Esophagus (tissue), 2 donors: ENCODE results near the gene FOXA1. TPM values are rescaled to one million over a fixed set of nuclear protein-coding genes. Genes with fewer than 3 reads are reported as not detected.

Experiments
- H3K27ac ChIP-seq, 2 donors: one replicate each; pipeline ENCODE4 v1.5.1; 2013; ENCODE audit warnings: low read depth in 2 of 2, mild to moderate bottlenecking in 2 of 2, inconsistent platforms in 1 of 2, low read length in 1 of 2, moderate library complexity in 1 of 2
- H3K27me3 ChIP-seq, 2 donors: one replicate each; pipeline ENCODE4 v1.6.1; 2013; ENCODE audit warnings: low read length in 2 of 2, control low read depth in 1 of 2, mild to moderate bottlenecking in 1 of 2; ENCODE audit not compliant: insufficient read depth in 2 of 2, control insufficient read depth in 1 of 2
- H3K36me3 ChIP-seq, 2 donors: one replicate each; pipeline ENCODE4 v1.6.1; 2013; ENCODE audit warnings: low read length in 1 of 2; ENCODE audit not compliant: control insufficient read depth in 2 of 2, insufficient read depth in 2 of 2
- H3K4me1 ChIP-seq, 2 donors: one replicate each; pipeline ENCODE4 v1.6.1; 2013; ENCODE audit warnings: low read length in 1 of 2; ENCODE audit not compliant: control insufficient read depth in 2 of 2, insufficient read depth in 2 of 2
- H3K4me3 ChIP-seq, 2 donors: one replicate each; pipeline ENCODE4 v1.5.1; 2013; ENCODE audit warnings: low read length in 2 of 2, mild to moderate bottlenecking in 2 of 2, low read depth in 1 of 2, moderate library complexity in 1 of 2
- H3K9me3 ChIP-seq, 2 donors: one replicate each; pipeline ENCODE4 v1.6.1; 2013; ENCODE audit warnings: mild to moderate bottlenecking in 2 of 2, low read depth in 1 of 2, low read length in 1 of 2, moderate library complexity in 1 of 2; ENCODE audit not compliant: control insufficient read depth in 2 of 2, insufficient read depth in 1 of 2
- WGBS, 2 donors: extraction: QIAGEN DNeasy Blood & Tissue Kit; methylation state at CpG; one replicate each; pipeline ENCODE4 v1.1.7; 2013; 5-methylcytosine and 5-hydroxymethylcytosine counted together
- polyA plus RNA-seq, 2 donors: library from polyadenylated mRNA; stranded (reverse); fragments of 200-250 nt; gene quantifications; one replicate each; pipeline ENCODE4 v1.2.3, GENCODE V29; 2013
- donor health status: healthy with polysubstance abuse.
- donor health status: Bipolar disorder and iron deficiency.

FOXA1 gene
- polyA plus RNA-seq, 2 donors = 9.5 to 10.1 TPM

DNA sequence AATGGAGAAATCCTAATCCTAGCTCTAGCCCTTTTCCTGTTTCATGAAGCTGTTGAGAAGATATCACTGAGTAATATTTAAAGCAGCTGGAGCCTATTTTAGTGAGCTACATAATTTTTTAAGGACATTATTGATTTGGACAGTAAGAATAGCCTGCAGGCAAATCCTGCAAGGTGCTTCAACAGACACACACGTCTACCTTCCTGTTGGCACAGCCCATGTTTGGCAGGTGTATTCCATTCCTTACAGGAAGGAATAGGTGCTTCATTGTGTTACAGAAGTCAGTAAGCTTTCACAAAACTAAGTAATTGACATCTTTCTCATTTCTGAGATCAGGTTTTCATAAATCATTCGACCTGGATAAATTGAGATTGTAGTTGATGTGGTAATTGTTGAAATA lies 50.6 kb downstream of the FOXA1 start:
- Histone ChIP-seq H3K36me3 (no peaks in the 10 kb centered on the region), H3K9me3 (no peaks in the 10 kb centered on the region), H3K27ac (no peak overlapping the region), H3K4me3 (no peak overlapping the region), H3K27me3 (no peaks in the 10 kb centered on the region), H3K4me1 (no peaks in the 10 kb centered on the region)
- WGBS, 2 donors = 32 to 34% methylated on average over 2 of the region's 2 CpGs

DNA sequence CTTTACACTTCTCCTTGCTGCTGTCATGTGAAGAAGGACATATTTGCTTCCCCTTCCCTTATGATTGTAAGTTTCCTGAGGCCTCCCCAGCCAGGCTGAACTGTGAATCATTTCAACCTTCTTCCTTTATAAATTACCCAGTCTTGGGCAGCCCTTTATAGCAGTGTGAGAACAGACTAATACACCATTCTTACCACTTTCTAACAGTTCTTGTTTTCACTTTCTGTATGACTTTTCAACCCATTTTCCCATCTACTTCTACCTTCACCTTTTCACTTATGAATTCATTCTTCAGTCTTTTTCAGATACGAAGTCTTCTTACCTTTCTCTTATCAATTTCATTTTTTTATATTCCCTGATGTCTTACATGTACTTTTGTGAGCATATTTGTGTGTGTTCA lies 55.1 kb downstream of the FOXA1 start:
- H3K27me3 ChIP-seq = no peaks in the 10 kb centered on the region
- no peak overlapping the region for H3K27ac ChIP-seq
- H3K9me3 ChIP-seq = no peaks in the 10 kb centered on the region
- no peaks in the 10 kb centered on the region for H3K36me3 ChIP-seq
- WGBS, 2 donors = 95% methylated on average over 1 of the region's 1 CpG
- H3K4me1 ChIP-seq = no peaks in the 10 kb centered on the region
- no peak overlapping the region for H3K4me3 ChIP-seq

Other genes starting within 250 kb of the FOXA1 start
- gene TTC6, start 380 bp upstream of the FOXA1 start, polyA plus RNA-seq = 1 to 10 TPM in 1 of 2 donors, under 1 TPM in 1; 0.27 to 2.4 TPM